ENCODE results near the gene SLITRK3. TPM values are rescaled to one million over a fixed set of nuclear protein-coding genes. Genes with fewer than 3 reads are reported as not detected.

Gene SLITRK3
- total RNA-seq, 1 experiment from 2014 or later: not detected

- POLR2A ChIA-PET: no interaction called here
- H3K4me3 ChIP-seq (replicated peaks in 1 of 2; ENCODE audit: low read depth in 1 of 2, low read length in 2 of 2): no peak overlapping the region
Measured at GRCh38 chr3:165181556-165181955, 14.6 kb downstream of the SLITRK3 start.

DNA sequence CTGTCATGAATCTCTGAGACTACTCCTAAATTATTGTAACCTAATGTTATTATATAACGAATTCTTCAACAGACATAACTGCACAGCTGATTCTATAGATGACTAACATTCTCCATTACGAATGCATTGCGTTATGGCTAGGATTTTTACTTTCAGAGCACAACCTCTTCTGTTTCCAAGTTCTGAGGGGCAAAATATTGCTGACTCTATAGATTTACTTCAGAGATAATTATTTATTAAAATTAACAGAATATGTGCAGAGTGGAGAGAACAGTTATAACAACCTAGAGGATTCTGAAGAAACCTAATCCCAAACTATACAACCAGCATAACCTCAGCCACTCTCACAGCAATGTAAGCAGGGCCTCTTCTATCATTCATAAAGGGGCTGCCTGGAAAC lies 25.9 kb downstream of the SLITRK3 start:
- H3K36me3 ChIP-seq (ENCODE audit: control insufficient read depth in 1 of 2, insufficient read depth in 2 of 2, low read length in 2 of 2): no peaks in the 10 kb centered on the region
- intact Hi-C loops (cut with micrococcal nuclease): no loop called here
- ATAC-seq (no peak), DNase-seq (ENCODE audit: low read depth, low spot score) (no peak)
- H3K27ac ChIP-seq (ENCODE audit: low read depth, low read length): no peak overlapping the region
- H3K4me2 ChIP-seq (ENCODE audit: low read length): no peak overlapping the region
- no peaks in the 10 kb centered on the region for H3K27me3 ChIP-seq (ENCODE audit: insufficient read depth, low read length)
- no peaks in the 10 kb centered on the region for H3K4me1 ChIP-seq (ENCODE audit: control insufficient read depth in 1 of 2, insufficient read depth in 2 of 2, low read length in 2 of 2)
- no peaks in the 10 kb centered on the region for H4K20me1 ChIP-seq (ENCODE audit: insufficient read depth)
- ChIA-PET RAD21 (ENCODE audit: low non-redundant PET in 1 of 2, low total read pairs in 2 of 2, uncharacterized antibody in 2 of 2, unreplicated experiment in 2 of 2) (no interaction called here), POLR2A (no interaction called here), CTCF (no interaction called here)
- no peak overlapping the region for H2AFZ ChIP-seq (ENCODE audit: low read depth, low read length, poor library complexity, severe bottlenecking)
- no peaks in the 10 kb centered on the region for H3K9me2 ChIP-seq (ENCODE audit: insufficient read depth)
- H3K9ac ChIP-seq (ENCODE audit: low read length): no peak overlapping the region
- TF ChIP-seq CEBPB (IDR thresholded peaks at IDR 0.05; ENCODE audit: low read depth) (no peak), ZFX (IDR thresholded peaks at IDR 0.05) (no peak), SRF (IDR thresholded peaks at IDR 0.05; ENCODE audit: low read depth) (no peak), EZH2 (IDR thresholded peaks at IDR 0.05) (no peak), ELF1 (IDR thresholded peaks at IDR 0.05; ENCODE audit: borderline replicate concordance, low read depth) (no peak), CBX3 (IDR thresholded peaks at IDR 0.05; ENCODE audit: low read depth) (no peak), JUND (IDR thresholded peaks at IDR 0.05) (no peak), ATF3 (IDR thresholded peaks at IDR 0.05) (no peak)
- BruUV-seq (replicated peaks): no TSS peak
- no peaks in the 10 kb centered on the region for H3K9me3 ChIP-seq (ENCODE audit: control insufficient read depth in 1 of 2, insufficient read depth in 1 of 2, low read depth in 1 of 2, low read length in 2 of 2)
- no peaks in the 10 kb centered on the region for H3K79me2 ChIP-seq (ENCODE audit: insufficient read depth, low read length)
- no peak overlapping the region for H3K4me3 ChIP-seq (replicated peaks in 1 of 2; ENCODE audit: low read depth in 1 of 2, low read length in 2 of 2)

More at GRCh38 chr3:165181556-165181955, 14.6 kb downstream of the SLITRK3 start:
- H3K36me3 ChIP-seq (ENCODE audit: control insufficient read depth in 1 of 2, insufficient read depth in 2 of 2, low read length in 2 of 2): no peaks in the 10 kb centered on the region
- H3K79me2 ChIP-seq (ENCODE audit: insufficient read depth, low read length): no peaks in the 10 kb centered on the region
- no TSS peak for BruUV-seq (replicated peaks)
- ATAC-seq (no peak), DNase-seq (ENCODE audit: low read depth, low spot score) (no peak)
- no peak overlapping the region for H3K4me2 ChIP-seq (ENCODE audit: low read length)
- ChIA-PET RAD21 (ENCODE audit: low non-redundant PET in 1 of 2, low total read pairs in 2 of 2, uncharacterized antibody in 2 of 2, unreplicated experiment in 2 of 2) (no interaction called here), CTCF (interaction anchor here (0.7 kb wide), 1 partner anchor 1225 kb away, joined by 3 read pairs; no protein-coding TSS in a partner anchor)
- no peaks in the 10 kb centered on the region for H3K9me2 ChIP-seq (ENCODE audit: insufficient read depth)
- H3K27ac ChIP-seq (ENCODE audit: low read depth, low read length): no peak overlapping the region
- no peaks in the 10 kb centered on the region for H4K20me1 ChIP-seq (ENCODE audit: insufficient read depth)
- H3K9ac ChIP-seq (ENCODE audit: low read length): no peak overlapping the region
- intact Hi-C loops (cut with micrococcal nuclease): loop anchor here (10.0 kb wide), 2 partner anchors 977 to 1227 kb away; no protein-coding TSS in a partner anchor
- H3K4me1 ChIP-seq (ENCODE audit: control insufficient read depth in 1 of 2, insufficient read depth in 2 of 2, low read length in 2 of 2): no peaks in the 10 kb centered on the region
- no peak overlapping the region for H2AFZ ChIP-seq (ENCODE audit: low read depth, low read length, poor library complexity, severe bottlenecking)
- no peaks in the 10 kb centered on the region for H3K27me3 ChIP-seq (ENCODE audit: insufficient read depth, low read length)
- H3K9me3 ChIP-seq (ENCODE audit: control insufficient read depth in 1 of 2, insufficient read depth in 1 of 2, low read depth in 1 of 2, low read length in 2 of 2): no peaks in the 10 kb centered on the region
- no peak for TF ChIP-seq TCF7L2 (IDR thresholded peaks at IDR 0.05; ENCODE audit: borderline replicate concordance, extremely low read depth, insufficient read depth, insufficient read length)
- TF ChIP-seq ZBTB33 (IDR thresholded peaks at IDR 0.05; ENCODE audit: extremely low read depth, insufficient replicate concordance, low read length): no peak
- TF ChIP-seq EZH2phosphoT487 (IDR thresholded peaks at IDR 0.05; ENCODE audit: borderline replicate concordance): no peak
- TF ChIP-seq EZH2 (IDR thresholded peaks at IDR 0.05): no peak
- TF ChIP-seq CEBPB (IDR thresholded peaks at IDR 0.05; ENCODE audit: low read depth): no peak
